WTC11 (cell line): ENCODE results near the gene DNM1.

ENCODE experiments used
- ETV6 ChIP-seq: sonication (generic); formaldehyde crosslinking; IDR thresholded peaks from 2 replicates; pipeline ENCODE4 v1.8.1; 2022; ENCODE audit warnings: mild to moderate bottlenecking, missing genetic modification reagents
- HMGXB4 ChIP-seq: sonication (generic); formaldehyde crosslinking; IDR thresholded peaks from 2 replicates; pipeline ENCODE4 v1.8.1; 2023; ENCODE audit warnings: mild to moderate bottlenecking, moderate library complexity, missing genetic modification reagents

DNA sequence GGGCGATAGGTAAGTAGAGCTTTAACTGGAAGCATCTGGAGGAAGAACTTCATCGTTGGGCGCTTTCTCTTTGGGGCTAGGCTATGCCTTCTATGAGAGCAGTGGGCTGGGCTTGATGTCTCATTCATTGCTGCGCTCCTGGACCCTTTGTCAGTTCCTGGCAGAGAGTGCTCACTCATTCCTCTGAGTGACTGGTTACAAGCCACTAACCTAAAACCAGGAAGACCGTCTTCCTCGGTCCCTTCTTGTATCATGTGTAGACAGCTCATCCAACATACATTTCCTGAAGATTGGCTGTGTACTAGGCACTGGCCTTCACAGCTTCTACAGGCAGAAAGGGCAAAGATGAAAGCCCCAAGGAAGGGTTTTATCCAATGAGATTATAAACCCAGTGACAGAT lies 79.3 kb downstream of the DNM1 start:
- TF ChIP-seq HMGXB4: no peak
- TF ChIP-seq ETV6: no peak
